GM11168 (cell line): ENCODE data around the gene RTEL1.
"Not testable (repeated sequence)": the region's sequence is repeated elsewhere in the genome, so short reads cannot be mapped to it uniquely, and the experiment has no call there.

Experiments used
- in situ Hi-C: fragments of 300-500 bp; cut with MboI; formaldehyde crosslinking; loops from one replicate; pipeline ENCODE4 v1.12.0; 2022; ENCODE audit warnings: low sequenced_read_pairs; ENCODE audit not compliant: unreplicated experiment

Gene RTEL1

DNA sequence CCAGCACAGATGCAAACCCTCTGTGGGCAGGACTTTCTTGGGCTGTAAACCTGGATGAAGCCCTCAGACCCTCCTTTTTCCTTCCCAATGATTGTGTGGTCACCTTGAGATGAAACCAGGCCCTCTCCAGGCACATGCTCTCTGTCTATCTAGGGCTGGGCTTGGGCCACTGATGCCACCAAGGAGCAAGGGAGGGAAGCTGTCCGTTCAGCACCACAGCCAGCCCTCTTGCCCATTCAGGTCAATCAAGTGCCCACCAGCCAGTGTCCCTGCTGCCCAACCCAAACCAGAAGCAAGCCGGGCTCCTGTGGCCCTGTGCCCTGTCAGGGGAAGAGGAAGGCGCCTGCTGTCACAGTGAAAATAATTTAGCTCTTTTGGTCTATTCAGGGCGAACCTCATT is 12.9 kb upstream of the RTEL1 start:
- in situ Hi-C loops: no loop called here

DNA sequence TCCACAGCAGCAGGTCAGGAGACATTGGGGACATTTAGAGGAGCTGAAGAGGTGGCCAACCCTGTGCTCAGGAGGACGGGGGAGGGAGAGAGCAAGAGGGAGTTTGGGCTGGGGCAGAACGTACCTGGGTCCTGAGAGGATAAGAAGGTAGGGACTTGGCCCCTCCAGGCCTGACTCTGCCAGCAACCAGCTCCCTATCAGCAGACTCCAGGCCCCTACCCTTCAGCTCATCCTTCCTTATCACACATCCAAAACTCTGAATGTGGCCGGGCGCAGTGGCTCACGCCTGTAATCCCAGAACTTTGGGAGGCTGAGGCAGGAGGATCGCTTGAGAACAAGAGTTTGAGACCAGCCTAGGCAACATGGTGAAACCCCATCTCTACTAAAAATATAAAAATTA is 9.9 kb upstream of the RTEL1 start:
- in situ Hi-C loops: no loop called here

DNA sequence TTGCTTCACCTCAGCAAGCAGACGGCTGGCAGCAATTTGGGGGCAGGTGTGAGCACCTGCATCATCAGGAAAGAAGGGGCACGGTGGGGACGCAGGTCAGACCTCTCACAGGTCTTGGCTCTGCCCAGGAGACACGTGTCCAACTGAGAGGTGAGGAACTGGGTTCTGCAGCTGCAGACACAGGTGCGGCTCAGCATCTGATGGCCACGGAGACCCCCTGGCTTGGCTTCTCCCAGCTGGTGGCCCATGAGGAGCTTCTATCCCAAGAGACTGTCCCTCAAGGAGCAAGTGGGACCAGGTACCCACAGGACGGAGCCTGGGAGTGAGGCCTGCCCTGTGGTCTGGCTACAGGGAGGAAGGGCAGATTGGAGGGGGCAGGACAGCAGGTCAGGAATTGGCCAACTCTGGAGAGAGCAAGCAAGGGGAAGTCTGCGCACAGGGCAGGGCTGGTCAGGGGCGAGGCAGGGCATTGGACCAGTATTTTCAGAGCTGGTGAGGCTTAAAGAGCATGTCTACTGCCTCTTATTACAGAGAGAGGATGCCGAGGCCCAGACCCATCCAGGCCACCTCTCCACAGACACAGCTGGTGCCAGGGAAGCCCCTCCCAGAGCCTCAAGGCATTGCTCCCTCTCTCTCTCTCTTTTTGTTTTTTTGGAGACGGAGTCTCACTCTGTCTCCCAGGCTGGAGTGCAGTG is 9.1 kb upstream of the RTEL1 start:
- in situ Hi-C loops: no loop called here

DNA sequence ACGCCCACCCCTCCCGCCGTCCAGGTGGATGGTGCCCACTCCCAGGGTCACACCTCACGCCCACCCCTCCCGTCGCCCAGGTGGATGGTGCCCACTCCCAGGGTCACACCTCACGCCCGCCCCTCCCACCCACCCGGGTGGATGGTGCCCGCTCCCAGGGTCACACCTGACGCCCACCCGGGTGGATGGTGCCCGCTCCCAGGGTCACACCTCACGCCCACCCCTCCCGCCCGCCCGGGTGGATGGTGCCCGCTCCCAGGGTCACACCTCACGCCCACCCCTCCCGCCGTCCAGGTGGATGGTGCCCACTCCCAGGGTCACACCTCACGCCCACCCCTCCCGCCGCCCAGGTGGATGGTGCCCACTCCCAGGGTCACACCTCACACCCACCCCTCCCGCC is 7.6 kb upstream of the RTEL1 start:
- in situ Hi-C loops: not testable (repeated sequence)

DNA sequence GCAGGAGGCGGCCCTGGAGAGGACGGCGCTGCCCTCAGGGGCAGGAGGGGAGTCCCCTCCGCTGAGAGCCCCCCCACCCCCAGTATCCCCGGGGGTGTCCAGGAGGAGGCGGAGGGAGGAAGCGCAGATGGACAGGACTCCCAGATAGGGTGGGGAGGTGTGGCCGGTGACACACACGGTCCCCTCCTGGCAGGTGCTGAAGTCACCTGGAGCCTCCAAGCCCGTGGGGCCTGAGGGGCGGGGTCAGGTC is 6.2 kb upstream of the RTEL1 start:
- in situ Hi-C loops: no loop called here

DNA sequence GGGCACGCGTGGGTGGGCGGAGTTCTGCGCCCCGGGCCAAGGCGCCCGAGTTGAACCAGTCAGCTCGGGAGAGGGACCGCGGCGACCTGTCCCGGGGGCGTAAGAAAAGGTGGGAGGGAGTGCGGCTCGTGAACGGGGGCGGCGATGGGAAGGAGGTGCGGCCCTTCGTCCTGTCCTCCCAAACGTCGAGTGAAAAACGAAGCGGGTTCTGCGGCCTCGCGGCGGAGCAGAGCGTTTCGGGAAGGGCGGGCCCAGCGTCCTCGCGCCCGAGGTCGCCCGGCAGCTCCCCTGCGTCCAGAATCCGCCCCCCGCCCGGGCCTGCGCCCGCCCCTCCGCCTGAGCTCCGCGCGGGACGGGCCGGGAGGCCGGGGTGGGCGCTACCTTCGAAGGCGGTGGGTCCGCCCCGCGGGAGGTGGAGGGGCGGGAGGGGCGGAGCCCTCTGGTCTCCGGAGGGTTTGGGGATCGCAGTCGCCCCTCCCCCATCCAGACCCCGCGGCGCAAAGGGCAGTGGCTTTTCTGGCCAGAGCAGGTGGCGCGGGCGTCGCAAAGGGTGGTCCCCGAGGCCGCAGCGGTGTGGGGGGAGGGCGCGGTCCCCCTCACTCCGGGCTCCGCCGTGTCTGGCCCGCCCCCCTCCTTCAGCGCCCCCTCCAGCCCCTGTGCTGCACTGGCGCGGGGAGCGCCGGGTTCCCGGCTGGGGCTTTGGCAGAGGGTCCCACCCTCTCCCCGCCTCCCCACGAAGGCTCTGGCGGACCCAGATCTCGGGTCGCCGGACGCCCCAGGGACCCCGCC is 5.7 kb upstream of the RTEL1 start:
- in situ Hi-C loops: no loop called here

DNA sequence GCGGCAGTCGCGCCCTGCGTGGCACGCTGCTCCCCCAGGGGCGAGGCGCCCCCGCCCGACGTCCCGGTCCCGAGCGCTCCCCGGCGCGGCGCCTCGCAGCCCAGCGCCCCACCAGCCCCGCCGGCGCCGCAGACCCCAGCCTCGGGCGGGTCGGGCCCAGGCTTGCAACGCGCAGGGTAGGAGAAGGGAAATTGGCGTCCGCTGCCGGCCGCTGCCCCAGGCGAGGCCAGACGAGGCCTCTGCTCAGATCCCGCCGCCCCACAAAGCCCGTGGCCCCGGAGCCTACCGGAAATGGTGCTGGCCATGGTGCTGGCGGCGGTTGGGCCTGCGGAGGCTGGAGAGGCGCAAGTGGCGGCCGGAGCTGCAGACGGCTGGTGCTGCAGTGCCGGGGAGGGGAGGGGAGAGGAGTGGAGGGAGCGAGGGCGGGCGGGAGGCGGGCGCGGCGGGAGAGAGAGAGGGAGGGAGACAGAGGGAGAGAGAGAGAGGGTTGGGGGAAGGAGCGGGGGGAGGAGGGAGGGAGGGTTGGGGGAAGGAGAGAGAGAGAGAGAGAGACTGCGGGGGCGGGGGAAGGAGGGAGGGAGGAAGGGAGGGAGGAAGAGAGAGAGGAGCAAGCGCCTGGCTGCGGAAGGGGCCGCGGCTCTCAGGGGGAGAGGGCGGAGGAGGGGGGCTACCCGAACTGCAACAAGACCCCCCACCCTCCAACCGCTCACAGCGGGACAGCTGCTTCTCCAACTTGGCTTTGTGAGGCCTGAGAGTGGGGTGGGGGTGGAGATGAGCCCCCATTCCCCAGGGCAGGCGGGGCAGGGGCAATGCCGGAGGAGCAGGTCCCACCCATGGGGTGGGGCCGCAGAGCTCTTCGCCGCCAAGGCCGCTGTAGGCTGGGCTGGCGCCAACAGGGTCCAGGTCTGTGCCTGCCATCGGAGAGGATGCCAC is 4.8 kb upstream of the RTEL1 start, which contains the start of gene STMN3:
STMN3 (minus strand) TSS at position 384 of the 933 bp plus-strand sequence; CDS start at position 305, 79 bp downstream.
- in situ Hi-C loops: no loop called here

DNA sequence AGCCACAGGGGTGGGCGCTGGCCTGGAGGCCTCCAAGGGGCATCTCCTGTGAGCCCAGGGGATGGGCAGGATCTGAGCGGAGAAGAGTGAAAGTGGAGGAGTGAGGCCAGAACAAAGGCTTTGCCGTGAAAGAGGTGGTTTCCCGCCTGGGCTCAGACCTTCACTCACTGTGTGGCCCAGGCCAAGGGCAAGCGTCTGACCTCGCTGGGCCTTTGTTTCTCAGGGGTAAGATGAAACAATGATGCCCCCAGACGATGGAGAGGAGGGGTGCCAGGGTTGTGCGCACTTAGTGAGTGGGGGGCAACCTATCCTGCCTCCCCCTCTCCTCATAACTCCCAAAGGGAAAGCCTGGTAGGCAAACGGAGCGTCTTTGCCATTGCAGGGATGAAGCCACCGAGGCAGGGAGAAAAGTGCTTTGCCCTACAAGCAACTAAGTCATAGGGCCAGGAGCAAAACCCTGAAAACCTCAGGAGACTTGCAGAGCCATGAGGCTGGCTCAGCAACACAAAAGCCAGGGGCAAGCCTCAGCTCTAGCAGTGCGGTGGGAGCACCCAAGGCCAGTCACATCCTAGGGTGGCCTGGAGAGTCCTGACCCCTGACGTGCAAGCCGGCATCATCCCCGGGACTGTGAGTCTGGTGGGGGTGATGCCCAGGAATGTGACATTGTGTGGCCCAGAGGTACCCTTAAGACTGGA is 4.0 kb upstream of the RTEL1 start:
- in situ Hi-C loops: no loop called here

DNA sequence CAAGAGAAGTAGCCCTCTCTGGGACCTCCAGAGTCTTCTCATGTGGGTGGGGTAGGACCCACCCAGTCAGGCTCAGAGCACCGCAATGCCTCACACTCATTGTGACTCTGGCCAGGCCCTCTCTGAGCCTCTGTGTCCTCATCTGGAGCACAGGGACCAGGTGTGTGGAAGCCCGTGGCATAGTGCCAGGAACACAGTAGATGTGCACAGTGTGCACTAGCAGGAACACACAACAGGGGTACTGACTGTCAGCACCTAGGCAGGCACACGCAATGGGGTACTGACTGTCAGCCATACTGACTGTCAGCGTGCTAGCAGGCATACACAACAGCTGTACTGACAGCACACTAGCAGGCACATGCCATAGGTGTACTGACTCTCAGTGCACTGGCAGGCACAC is 2.9 kb upstream of the RTEL1 start:
- in situ Hi-C loops: no loop called here

DNA sequence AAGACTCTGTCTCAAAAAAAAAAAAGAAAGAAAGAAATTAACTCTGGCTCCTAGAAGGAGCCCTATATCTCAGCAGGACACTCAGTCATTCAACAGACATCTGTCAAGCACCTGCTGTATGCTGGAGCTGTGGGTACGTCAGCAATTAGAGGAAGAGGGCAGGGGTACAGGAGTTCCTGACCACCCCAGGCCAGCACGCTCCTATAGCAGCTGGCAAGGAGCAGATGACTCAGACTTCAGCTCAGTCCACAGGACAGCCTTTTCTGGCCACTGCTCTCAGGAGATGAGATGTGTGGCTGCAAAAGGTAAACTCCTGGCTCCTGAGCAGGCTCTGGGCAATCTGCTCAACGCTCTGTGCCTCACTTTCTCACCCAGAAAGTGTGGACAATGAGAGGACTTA is 1.7 kb upstream of the RTEL1 start:
- in situ Hi-C loops: no loop called here

DNA sequence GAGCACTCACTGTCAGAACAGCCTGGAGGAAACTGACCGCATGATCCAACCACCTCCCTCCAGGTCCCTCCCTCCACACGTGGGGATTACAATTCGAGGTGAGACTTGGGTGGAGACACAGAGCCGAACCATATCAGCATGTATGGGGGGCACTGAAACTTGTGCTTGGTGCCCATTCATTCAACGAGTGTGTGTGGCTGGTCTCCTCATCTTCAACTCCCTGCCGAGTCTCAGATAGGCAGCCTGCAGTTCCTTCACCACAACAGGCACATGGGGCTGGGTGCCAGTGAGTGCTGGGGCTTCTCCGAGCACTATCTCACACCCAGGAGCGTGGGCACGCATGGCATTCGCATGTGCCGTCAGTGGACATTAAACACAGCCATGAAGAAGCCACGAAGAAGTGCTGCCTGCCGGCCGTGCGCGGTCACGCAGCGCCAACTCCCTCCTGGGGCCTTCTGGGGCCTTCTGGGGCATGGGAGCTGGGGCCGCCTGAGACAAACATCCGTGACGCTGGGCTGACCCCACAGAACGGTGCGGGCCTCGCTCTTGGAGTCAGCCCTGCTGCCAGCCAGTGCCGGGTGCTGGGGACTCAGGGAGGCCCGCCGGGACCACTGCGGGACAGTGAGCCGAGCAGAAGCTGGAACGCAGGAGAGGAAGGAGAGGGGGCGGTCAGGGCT is 714 bp upstream of the RTEL1 start:
- in situ Hi-C loops: no loop called here

DNA sequence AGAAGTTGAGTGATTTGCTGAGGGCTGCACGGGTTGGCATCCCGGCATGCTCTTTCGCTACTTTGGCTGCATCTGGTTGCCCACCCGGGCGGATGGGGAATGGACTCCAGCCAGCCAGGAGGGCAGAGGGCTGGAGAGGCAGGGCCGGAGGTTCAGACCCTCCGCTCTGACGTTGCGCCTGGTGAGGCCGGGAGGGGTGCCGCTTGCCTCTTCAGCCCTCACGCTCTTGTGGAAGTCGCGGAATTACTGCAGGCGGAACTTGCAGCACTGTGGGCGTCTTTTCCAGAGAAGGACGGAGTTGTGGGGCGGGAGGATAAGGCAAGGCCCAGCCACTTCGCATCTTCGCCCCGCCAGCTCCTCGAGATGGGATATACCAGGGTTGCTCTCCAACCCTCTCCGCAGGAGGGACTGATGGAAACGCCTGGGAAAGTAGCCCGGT is 656 bp downstream of the RTEL1 start:
- in situ Hi-C loops: no loop called here

DNA sequence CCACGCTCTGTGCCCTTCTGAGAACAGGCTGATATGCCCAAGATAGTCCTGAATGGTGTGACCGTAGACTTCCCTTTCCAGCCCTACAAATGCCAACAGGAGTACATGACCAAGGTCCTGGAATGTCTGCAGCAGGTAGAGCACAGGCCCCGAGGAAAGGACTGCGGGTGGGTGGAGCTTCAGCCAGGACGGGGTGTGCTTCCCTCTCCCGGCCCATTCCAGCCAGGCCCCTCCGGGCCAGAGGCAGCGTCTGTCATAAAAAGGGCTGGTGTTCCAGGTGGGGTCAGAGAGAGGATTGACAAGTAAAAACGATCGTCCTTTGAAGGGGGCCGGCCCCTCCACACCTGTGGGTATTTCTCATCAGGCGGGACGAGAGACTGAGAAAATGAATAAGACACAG is 1.3 kb downstream of the RTEL1 start:
- in situ Hi-C loops: no loop called here

DNA sequence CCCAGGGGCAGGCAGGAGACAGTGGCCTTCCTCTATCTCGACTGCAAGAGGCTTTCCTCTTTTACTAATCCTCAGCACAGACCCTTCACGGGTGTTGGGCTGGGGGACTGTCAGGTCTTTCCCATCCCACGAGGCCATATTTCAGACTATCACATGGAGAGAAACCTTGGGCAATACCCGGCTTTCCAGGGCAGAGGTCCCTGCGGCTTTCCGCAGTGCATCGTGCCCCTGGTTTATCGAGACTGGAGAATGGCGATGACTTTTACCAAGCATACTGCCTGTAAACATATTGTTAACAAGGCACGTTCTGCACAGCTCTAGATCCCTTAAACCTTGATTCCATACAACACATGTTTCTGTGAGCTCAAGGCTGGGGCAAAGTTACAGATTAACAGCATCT is 2.1 kb downstream of the RTEL1 start:
- in situ Hi-C loops: not testable (repeated sequence)

DNA sequence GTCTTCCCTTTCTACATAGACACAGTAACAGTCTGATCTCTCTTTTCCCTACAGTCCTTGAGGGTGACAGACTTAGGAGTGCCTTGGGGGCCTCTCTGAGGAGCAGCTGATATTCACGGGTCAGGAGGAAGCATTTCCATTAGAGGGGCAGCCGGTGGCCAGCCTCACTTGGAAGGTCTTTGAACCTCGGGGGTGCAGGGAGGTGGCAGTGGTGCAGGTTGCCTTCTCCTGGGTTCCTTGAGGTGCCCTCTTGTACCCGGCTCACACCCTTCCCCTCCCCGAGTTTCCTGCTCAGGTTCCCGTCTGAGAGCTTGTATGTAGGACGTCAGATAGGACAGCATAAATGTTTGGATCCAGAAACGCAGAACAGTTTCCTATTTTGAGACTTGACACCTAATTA is 2.5 kb downstream of the RTEL1 start:
- in situ Hi-C loops: no loop called here

DNA sequence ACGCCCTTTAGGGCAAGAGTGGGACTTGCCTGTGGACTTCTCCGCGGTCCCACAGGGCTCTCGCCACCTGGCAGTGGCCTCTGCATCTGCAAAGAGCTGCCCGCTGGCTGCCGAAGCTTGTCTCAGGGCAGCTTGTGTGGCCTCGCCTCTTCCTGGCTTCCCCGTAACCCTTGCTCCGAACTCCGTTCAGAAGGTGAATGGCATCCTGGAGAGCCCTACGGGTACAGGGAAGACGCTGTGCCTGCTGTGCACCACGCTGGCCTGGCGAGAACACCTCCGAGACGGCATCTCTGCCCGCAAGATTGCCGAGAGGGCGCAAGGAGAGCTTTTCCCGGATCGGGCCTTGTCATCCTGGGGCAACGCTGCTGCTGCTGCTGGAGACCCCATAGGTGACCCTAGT is 3.0 kb downstream of the RTEL1 start:
- in situ Hi-C loops: no loop called here

DNA sequence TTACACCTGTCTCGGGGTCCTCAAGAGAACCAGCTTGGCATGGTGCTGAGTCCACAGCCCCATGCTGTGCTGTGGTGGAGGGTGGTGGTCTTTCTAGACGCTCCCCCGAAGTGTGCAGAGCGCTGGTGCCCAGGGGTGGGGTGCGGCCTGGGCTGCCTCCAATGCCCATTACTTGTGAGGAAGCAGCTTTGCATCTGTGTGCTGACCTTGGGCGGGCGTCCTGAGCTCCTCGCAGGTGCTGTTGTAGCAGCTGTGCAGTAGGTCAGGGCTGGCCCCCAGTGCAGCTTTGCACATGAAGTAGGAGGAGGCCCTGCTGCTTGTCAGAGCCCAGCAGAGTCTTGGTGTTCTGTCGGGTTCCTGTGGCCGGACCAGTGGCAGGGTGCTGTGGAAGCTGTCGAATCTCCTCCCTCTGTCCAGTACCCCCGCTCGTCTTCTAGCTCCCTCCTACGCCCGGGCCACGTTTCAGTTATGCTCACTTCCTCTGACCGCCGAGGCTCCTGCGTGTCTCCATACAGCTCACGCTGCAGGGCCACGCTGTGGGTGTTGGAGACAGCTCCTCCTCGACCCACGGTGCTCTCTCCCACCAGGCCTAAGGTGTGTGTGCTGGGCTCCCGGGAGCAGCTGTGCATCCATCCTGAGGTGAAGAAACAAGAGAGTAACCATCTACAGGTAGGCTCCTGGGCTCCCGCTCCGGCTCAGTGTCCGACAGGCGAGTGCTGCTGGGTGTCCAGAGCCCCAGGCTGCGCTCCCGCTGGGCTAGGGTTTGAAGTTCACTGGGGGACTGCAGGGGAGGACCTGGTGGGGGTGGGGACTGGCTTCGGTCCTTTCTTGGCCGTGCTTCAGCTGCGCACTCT is 4.1 kb downstream of the RTEL1 start:
- in situ Hi-C loops: no loop called here

DNA sequence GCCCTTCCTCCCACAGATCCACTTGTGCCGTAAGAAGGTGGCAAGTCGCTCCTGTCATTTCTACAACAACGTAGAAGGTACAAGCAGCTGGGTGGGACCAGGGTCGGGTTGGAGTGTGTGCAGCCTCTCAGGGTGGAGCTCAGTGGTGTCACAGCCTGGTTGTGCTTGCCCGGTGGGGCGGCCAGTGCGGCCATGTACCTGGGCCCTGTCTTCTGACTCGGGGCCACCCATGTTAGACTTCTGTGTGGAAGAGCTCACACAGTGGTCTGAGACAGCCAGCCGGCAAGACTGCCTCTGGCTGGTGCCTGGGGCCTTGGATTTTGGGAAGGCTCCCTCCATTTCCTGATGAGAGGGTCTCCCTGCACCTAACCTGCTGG is 4.7 kb downstream of the RTEL1 start:
- in situ Hi-C loops: no loop called here
